HL-60 (cell line): ENCODE results near the gene PRAME.

ENCODE experiments used
- CTCF ChIP-seq: IDR thresholded peaks from one replicate; pipeline ENCODE4 v1.5.1; 2011; ENCODE audit warnings: low read length, control low read depth, inconsistent platforms; ENCODE audit not compliant: insufficient read depth
- GABPA ChIP-seq: IDR thresholded peaks from 2 replicates; pipeline ENCODE4 v1.6.1; 2012; ENCODE audit warnings: low read depth
- POLR2AphosphoS5 ChIP-seq: IDR thresholded peaks from 2 replicates; pipeline ENCODE4 v1.6.1; 2012; ENCODE audit warnings: low read depth
- REST ChIP-seq: IDR thresholded peaks from 2 replicates; pipeline ENCODE4 v1.6.1; 2012; ENCODE audit warnings: low read depth; ENCODE audit not compliant: insufficient replicate concordance
- SPI1 ChIP-seq: IDR thresholded peaks from 2 replicates; pipeline ENCODE4 v1.6.1; 2012; ENCODE audit warnings: low read depth, mild to moderate bottlenecking, borderline replicate concordance

- TF ChIP-seq SPI1 (no peak), CTCF (no peak), REST (no peak), POLR2AphosphoS5 (no peak), GABPA (no peak)
Observed at GRCh38 chr22:22545084-22545483, 14.0 kb downstream of the PRAME start.
